ENCODE data around the gene CCL16. TPM values are rescaled to one million over a fixed set of nuclear protein-coding genes. Genes with fewer than 3 reads are reported as not detected.
"Not testable (repeated sequence)": the region's sequence is repeated elsewhere in the genome, so short reads cannot be mapped to it uniquely, and the experiment has no call there.

CCL16 gene
- total and polyA plus RNA-seq, 8 donors = 0.15 to 0.72 TPM; not detected in 6

GRCh38 chr17:36001862-36002603, 20.7 kb upstream of the CCL16 start:
- intact Hi-C loops (cut with DNase I; ENCODE audit: low total_unique reads) = no loop called here
- H3K27ac ChIP-seq = no peak overlapping the region
- no peaks in the 10 kb centered on the region for H3K9me3 ChIP-seq
- no peak overlapping the region for H3K4me3 ChIP-seq
- H3K36me3 ChIP-seq = no peaks in the 10 kb centered on the region
- TF ChIP-seq POLR2AphosphoS5 (IDR thresholded peaks at IDR 0.05) = peak in 1 of 3 donors; percentile 75
- TF ChIP-seq POLR2A (IDR thresholded peaks at IDR 0.05) = no peak
- H3K4me1 ChIP-seq = peaks cover 7 to 15% (median 11%) of the 10 kb centered on the region in 4 donors
- WGBS, 5 donors = 49 to 68% (median 55%) methylated on average over 6 of the region's 6 CpGs
- peaks cover 0 to 11% (median 0%) of the 10 kb centered on the region in 3 donors for H3K27me3 ChIP-seq
- DNase-seq = peak; percentile 70 to 91

- Histone ChIP-seq H3K9me3 (no peaks in the 10 kb centered on the region), H3K27me3 (peaks cover 0 to 11% (median 0%) of the 10 kb centered on the region in 3 donors), H3K4me1 (peaks cover 7 to 15% (median 11%) of the 10 kb centered on the region in 4 donors), H3K27ac (no peak within 1 kb of the TSS), H3K36me3 (no peaks in the 10 kb centered on the region), H3K4me3 (no peak within 1 kb of the TSS)
- intact Hi-C loops (cut with DNase I; ENCODE audit: low total_unique reads) = no loop called here
- 68 to 78% (median 77%) methylated on average over 6 of the region's 6 CpGs for WGBS, 5 donors
- TF ChIP-seq POLR2AphosphoS5 (IDR thresholded peaks at IDR 0.05) (no peak), EP300 (IDR thresholded peaks at IDR 0.05) (no peak), POLR2A (IDR thresholded peaks at IDR 0.05) (no peak), CTCF (IDR thresholded peaks at IDR 0.05) (no peak)
- no peak for DNase-seq
Observed at GRCh38 chr17:36001110-36001771, 19.9 kb upstream of the CCL16 start, which contains the start of gene CCL15. TSS of gene CCL15 (minus strand) at chr17:36001553. CDS start at chr17:36001492, 61 bp downstream.

GRCh38 chr17:36000732-36001109, 19.4 kb upstream of the CCL16 start:
- WGBS, 5 donors = 59 to 70% (median 67%) methylated on average over 6 of the region's 6 CpGs
- Histone ChIP-seq H3K27me3 (peaks cover 0 to 11% (median 0%) of the 10 kb centered on the region in 3 donors), H3K27ac (no peak overlapping the region), H3K4me3 (no peak overlapping the region), H3K36me3 (no peaks in the 10 kb centered on the region), H3K4me1 (peaks cover 7 to 15% (median 11%) of the 10 kb centered on the region in 4 donors), H3K9me3 (no peaks in the 10 kb centered on the region)
- peak in 1 of 2 donors; percentile 31 for DNase-seq
- intact Hi-C loops (cut with DNase I; ENCODE audit: low total_unique reads) = no loop called here
- TF ChIP-seq CTCF (IDR thresholded peaks at IDR 0.05) (no peak), EP300 (IDR thresholded peaks at IDR 0.05) (no peak), POLR2AphosphoS5 (IDR thresholded peaks at IDR 0.05) (no peak), POLR2A (IDR thresholded peaks at IDR 0.05) (no peak)

- intact Hi-C loops (cut with DNase I; ENCODE audit: low total_unique reads) = no loop called here
- Histone ChIP-seq H3K4me3 (no peak overlapping the region), H3K36me3 (no peaks in the 10 kb centered on the region), H3K9me3 (peaks cover 0 to 6% (median 0%) of the 10 kb centered on the region in 4 donors), H3K27me3 (peaks cover 0 to 11% (median 0%) of the 10 kb centered on the region in 3 donors), H3K4me1 (peaks cover 7 to 15% (median 11%) of the 10 kb centered on the region in 4 donors), H3K27ac (no peak overlapping the region)
- no peak for DNase-seq
- TF ChIP-seq POLR2AphosphoS5 (IDR thresholded peaks at IDR 0.05) = no peak
- 64 to 87% (median 73%) methylated on average over 1 of the region's 1 CpG for WGBS, 5 donors
Observed at GRCh38 chr17:35998756-35999155, 17.5 kb upstream of the CCL16 start.

GRCh38 chr17:35998018-35998545, 16.8 kb upstream of the CCL16 start:
- no peak overlapping the region for H3K27ac ChIP-seq
- intact Hi-C loops (cut with DNase I; ENCODE audit: low total_unique reads) = no loop called here
- no peaks in the 10 kb centered on the region for H3K36me3 ChIP-seq
- DNase-seq = no peak
- H3K27me3 ChIP-seq = peaks cover 0 to 11% (median 0%) of the 10 kb centered on the region in 3 donors
- no peak for TF ChIP-seq POLR2AphosphoS5 (IDR thresholded peaks at IDR 0.05)
- peaks cover 7 to 15% (median 11%) of the 10 kb centered on the region in 4 donors for H3K4me1 ChIP-seq
- WGBS, 5 donors = 80 to 84% (median 81%) methylated on average over 11 of the region's 11 CpGs
- no peak overlapping the region for H3K4me3 ChIP-seq
- H3K9me3 ChIP-seq = peaks cover 0 to 6% (median 0%) of the 10 kb centered on the region in 4 donors

GRCh38 chr17:35995346-35995745, 14.0 kb upstream of the CCL16 start:
- H3K9me3 ChIP-seq; intact Hi-C loops (cut with DNase I; ENCODE audit: low total_unique reads); H3K27ac ChIP-seq; H3K36me3 ChIP-seq; H3K4me3 ChIP-seq; DNase-seq; H3K4me1 ChIP-seq: not testable (repeated sequence)
- H3K27me3 ChIP-seq = peaks cover 0 to 19% (median 0%) of the 10 kb centered on the region in 3 donors
- 84 to 92% (median 87%) methylated on average over 2 of the region's 2 CpGs for WGBS, 5 donors

Measured in stomach (tissue), 9 donors.